KMS-11 (cell line): ENCODE measurements around the gene RUFY1.
"Not testable (repeated sequence)": the region's sequence is repeated elsewhere in the genome, so short reads cannot be mapped to it uniquely, and the experiment has no call there.

Source experiments
- H2AFZ ChIP-seq: fragments of 200-600 bp; sonication (generic); 2 replicates; pipeline ENCODE4 v1.6.1; 2016; ENCODE audit warnings: antibody characterized with exemption, mixed run types, low read depth
- H3K27ac ChIP-seq: fragments of 200-600 bp; sonication (generic); 2 replicates; pipeline ENCODE4 v1.6.1; 2016; ENCODE audit warnings: mild to moderate bottlenecking, mixed run types
- H3K27me3 ChIP-seq: fragments of 200-600 bp; sonication (generic); 2 replicates; pipeline ENCODE4 v1.6.1; 2017; ENCODE audit warnings: mild to moderate bottlenecking, low read depth, mixed run types, moderate library complexity; ENCODE audit not compliant: insufficient read depth
- H3K36me3 ChIP-seq: fragments of 200-600 bp; sonication (generic); 2 replicates; pipeline ENCODE4 v1.6.1; 2017; ENCODE audit warnings: mild to moderate bottlenecking, mixed run types; ENCODE audit not compliant: insufficient read depth
- H3K4me1 ChIP-seq: fragments of 200-600 bp; sonication (generic); 2 replicates; pipeline ENCODE4 v1.6.1; 2016; ENCODE audit warnings: mild to moderate bottlenecking, low read depth, mixed run types; ENCODE audit not compliant: poor library complexity, severe bottlenecking
- H3K4me2 ChIP-seq: fragments of 200-600 bp; sonication (generic); 2 replicates; pipeline ENCODE4 v1.7.0; 2016; ENCODE audit warnings: mild to moderate bottlenecking, mixed run types
- H3K4me3 ChIP-seq: fragments of 200-600 bp; sonication (generic); IDR thresholded peaks from 2 replicates; pipeline ENCODE4 v1.6.1; 2017; ENCODE audit warnings: low read depth, low read length, mixed read lengths; ENCODE audit not compliant: insufficient read depth
- H3K79me2 ChIP-seq: fragments of 200-600 bp; sonication (generic); 2 replicates; pipeline ENCODE4 v1.6.1; 2016; ENCODE audit warnings: low read depth, mixed run types; ENCODE audit not compliant: insufficient read depth
- H3K9ac ChIP-seq: fragments of 200-600 bp; sonication (generic); 2 replicates; pipeline ENCODE4 v1.6.1; 2016; ENCODE audit warnings: mild to moderate bottlenecking, mixed run types
- H4K20me1 ChIP-seq: fragments of 200-600 bp; sonication (generic); 2 replicates; pipeline ENCODE4 v1.6.1; 2016; ENCODE audit warnings: mild to moderate bottlenecking, mixed run types; ENCODE audit not compliant: insufficient read depth
- TF ChIP-seq, protein P1 (sequence below): fragments of 200-600 bp; sonication (generic); conservative IDR thresholded peaks from 2 replicates; pipeline ENCODE4 v1.6.1; 2017; ENCODE audit warnings: low read depth, mild to moderate bottlenecking, antibody characterized with exemption, low read length, moderate library complexity, mixed read lengths

The RUFY1 gene

DNA sequence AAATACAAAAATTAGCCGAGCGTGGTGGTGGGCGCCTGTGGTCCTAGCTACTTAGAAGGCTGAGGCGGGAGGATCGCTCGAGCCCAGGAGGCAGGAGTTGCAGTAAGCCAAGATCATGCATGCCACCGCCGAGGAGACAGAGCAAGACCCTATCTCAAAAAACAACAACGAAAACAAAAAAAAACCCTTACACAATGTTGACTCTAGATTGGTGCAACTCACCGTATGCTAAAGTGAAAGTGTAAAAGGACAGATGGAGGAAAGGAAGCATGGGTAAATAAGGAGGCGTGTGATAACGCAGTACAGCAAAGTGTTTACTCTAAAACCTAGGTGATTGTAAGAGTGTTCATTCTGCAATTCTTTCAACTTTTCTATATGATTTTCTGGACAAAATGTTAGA, 15.9 kb upstream of the RUFY1 start:
- Histone ChIP-seq H3K36me3 (no peaks in the 10 kb centered on the region), H2AFZ (no peak overlapping the region)
- TF ChIP-seq, protein P1, sequence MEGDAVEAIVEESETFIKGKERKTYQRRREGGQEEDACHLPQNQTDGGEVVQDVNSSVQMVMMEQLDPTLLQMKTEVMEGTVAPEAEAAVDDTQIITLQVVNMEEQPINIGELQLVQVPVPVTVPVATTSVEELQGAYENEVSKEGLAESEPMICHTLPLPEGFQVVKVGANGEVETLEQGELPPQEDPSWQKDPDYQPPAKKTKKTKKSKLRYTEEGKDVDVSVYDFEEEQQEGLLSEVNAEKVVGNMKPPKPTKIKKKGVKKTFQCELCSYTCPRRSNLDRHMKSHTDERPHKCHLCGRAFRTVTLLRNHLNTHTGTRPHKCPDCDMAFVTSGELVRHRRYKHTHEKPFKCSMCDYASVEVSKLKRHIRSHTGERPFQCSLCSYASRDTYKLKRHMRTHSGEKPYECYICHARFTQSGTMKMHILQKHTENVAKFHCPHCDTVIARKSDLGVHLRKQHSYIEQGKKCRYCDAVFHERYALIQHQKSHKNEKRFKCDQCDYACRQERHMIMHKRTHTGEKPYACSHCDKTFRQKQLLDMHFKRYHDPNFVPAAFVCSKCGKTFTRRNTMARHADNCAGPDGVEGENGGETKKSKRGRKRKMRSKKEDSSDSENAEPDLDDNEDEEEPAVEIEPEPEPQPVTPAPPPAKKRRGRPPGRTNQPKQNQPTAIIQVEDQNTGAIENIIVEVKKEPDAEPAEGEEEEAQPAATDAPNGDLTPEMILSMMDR = no peak

DNA sequence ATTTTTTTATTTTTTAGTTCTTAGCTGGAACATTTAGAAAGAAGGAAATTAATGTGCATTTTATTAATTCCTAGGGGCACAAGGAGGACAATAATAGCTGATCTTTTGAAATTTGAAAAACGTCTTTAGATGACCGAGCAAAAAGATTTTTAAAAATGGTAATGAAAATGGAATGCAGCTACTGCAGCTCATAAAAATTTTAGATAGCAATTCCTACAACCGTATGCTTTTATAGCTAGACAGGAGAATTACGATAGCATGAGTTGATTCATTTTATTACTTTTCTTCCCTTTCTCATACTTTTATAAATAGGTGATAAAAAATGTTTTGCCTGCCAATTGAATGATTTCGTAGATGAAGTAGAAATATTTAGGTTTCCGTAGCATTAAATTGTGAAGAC, 13.7 kb upstream of the RUFY1 start:
- Histone ChIP-seq H3K4me2 (no peak overlapping the region), H3K4me1 (no peaks in the 10 kb centered on the region), H3K4me3 (no peak overlapping the region), H3K9ac (no peak overlapping the region), H3K36me3 (no peaks in the 10 kb centered on the region), H3K79me2 (no peaks in the 10 kb centered on the region), H3K27me3 (no peaks in the 10 kb centered on the region), H2AFZ (no peak overlapping the region), H4K20me1 (no peaks in the 10 kb centered on the region), H3K27ac (no peak overlapping the region)
- TF ChIP-seq, protein P1 = no peak

More for the DNA sequence above, 15.9 kb upstream of the RUFY1 start:
- Histone ChIP-seq H3K4me2 (no peak overlapping the region), H3K4me1 (no peaks in the 10 kb centered on the region), H3K4me3 (no peak overlapping the region), H4K20me1 (no peaks in the 10 kb centered on the region), H3K79me2 (no peaks in the 10 kb centered on the region), H3K27me3 (no peaks in the 10 kb centered on the region), H3K9ac (no peak overlapping the region), H3K27ac (no peak overlapping the region)

- Histone ChIP-seq H3K27ac (no peak overlapping the region), H3K27me3 (no peaks in the 10 kb centered on the region), H3K4me3 (no peak overlapping the region), H4K20me1 (no peaks in the 10 kb centered on the region), H3K9ac (no peak overlapping the region), H2AFZ (no peak overlapping the region), H3K4me1 (peaks cover 8% of the 10 kb centered on the region), H3K36me3 (no peaks in the 10 kb centered on the region), H3K79me2 (no peaks in the 10 kb centered on the region), H3K4me2 (no peak overlapping the region)
- TF ChIP-seq, protein P1 = no peak
These were observed 8.2 kb upstream of the RUFY1 start for GRCh38 chr5:179542170-179542569.

DNA sequence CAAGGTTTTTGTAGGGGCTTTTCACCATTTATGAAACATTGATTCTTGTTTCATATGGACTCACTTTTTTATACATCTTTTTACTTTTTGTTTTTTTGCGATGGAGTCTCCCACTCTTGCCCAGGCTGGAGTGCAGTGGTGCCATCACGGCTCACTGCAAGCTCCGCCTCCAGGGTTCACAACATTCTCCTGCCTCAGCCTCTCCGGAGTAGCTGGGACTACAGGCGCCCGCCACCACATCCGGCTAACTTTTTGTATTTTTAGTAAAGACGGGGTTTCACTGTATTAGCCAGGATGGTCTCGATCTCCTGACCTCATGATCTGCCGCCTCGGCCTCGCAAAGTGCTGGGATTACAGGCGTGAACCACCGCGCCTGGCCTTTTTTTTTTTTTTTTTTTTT, 7.1 kb upstream of the RUFY1 start:
- not testable (repeated sequence) for H3K27ac ChIP-seq, H3K4me1 ChIP-seq, H3K36me3 ChIP-seq, H3K9ac ChIP-seq, H3K4me3 ChIP-seq, H4K20me1 ChIP-seq, H3K79me2 ChIP-seq, H3K27me3 ChIP-seq, H2AFZ ChIP-seq, H3K4me2 ChIP-seq

DNA sequence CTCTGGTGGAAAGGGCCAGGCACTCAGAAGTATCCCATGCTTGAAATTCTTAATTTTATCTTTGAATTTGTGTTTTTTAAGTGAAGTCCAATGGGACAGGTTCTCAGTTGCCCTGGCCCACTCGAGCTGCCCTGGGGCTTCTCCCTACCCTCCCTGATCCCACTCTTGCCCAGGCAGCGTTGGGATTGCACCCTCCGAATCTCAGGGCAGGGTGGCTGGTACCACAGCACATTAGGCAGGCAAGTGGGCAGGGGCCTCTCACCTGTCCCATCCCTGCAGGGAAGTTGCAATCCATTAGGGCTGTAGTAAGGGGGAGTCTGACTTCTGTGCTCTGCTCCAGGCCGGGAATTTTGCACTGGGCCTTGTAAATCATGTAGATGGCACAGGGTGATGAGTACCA, 2.7 kb downstream of the RUFY1 start:
- no peak overlapping the region for H3K27ac ChIP-seq
- H3K4me1 ChIP-seq = no peaks in the 10 kb centered on the region
- no peak overlapping the region for H3K4me3 ChIP-seq
- no peaks in the 10 kb centered on the region for H3K36me3 ChIP-seq
- H3K4me2 ChIP-seq = no peak overlapping the region
- TF ChIP-seq, protein P1 = no peak
- H3K79me2 ChIP-seq = no peaks in the 10 kb centered on the region
- no peaks in the 10 kb centered on the region for H4K20me1 ChIP-seq
- H3K27me3 ChIP-seq = no peaks in the 10 kb centered on the region
- H3K9ac ChIP-seq = no peak overlapping the region
- no peak overlapping the region for H2AFZ ChIP-seq
